Pancreas (tissue), 10 donors: ENCODE measurements around the gene PRKCA. TPM values are rescaled to one million over a fixed set of nuclear protein-coding genes. Genes with fewer than 3 reads are reported as not detected.

Experiments used
- ATAC-seq, 4 donors: fragments of 200-7000 bp; cut with Tn5 transposase; one replicate each; pipeline versions ENCODE4 v1.8.0 to v1.9.1; 2020; ENCODE audit warnings: mild to moderate bottlenecking in 4 of 4, moderate library complexity in 4 of 4
- DNase-seq, 6 donors: peaks; one replicate each; pipeline ENCODE4 v3.0.0-alpha.2; 2020
- FAIRE-seq: peaks from 2 replicates; lab custom pipeline; 2012; peaks lifted over from hg19 to GRCh38; lab: Jason Lieb, UNC
- H3K27ac ChIP-seq, 4 donors: fragments of 200-600 bp; sonication (generic); 1 replicate in 3 of 4; 2 replicates in 1 of 4; pipeline versions ENCODE4 v1.5.0 to v1.8.0; 2020
- H3K27me3 ChIP-seq, 4 donors: fragments of 200-600 bp; one replicate each; pipeline ENCODE4 v1.8.0; 2021
- H3K36me3 ChIP-seq, 3 donors: fragments of 200-600 bp; sonication (generic) in 1 of 3; one replicate each; pipeline versions ENCODE4 v1.5.0 to v1.8.0; 2020 to 2021
- H3K4me1 ChIP-seq, 3 donors: fragments of 200-600 bp; one replicate each; pipeline ENCODE4 v1.8.0; 2021
- H3K4me3 ChIP-seq, 4 donors: fragments of 200-600 bp; sonication (generic) in 2 of 4; one replicate each; pipeline versions ENCODE4 v1.5.0 to v1.8.0; 2020 to 2021
- H3K9me3 ChIP-seq, 4 donors: fragments of 200-600 bp; one replicate each; pipeline ENCODE4 v1.8.0; 2021
- WGBS, 2 donors: extraction: QIAGEN DNeasy Blood & Tissue Kit; methylation state at CpG; one replicate each; pipeline ENCODE4 v1.1.7; 2013; 5-methylcytosine and 5-hydroxymethylcytosine counted together
- intact Hi-C, 3 donors: fragments of 100-400 bp; cut with DNase I; formaldehyde crosslinking; loops; one replicate each; pipeline versions ENCODE4 v1.11.1 to v1.14.2; 2022
- polyA plus RNA-seq, 2 donors: library from polyadenylated mRNA; stranded (reverse); fragments of 200-250 nt; gene quantifications; one replicate each; pipeline ENCODE4 v1.2.3, GENCODE V29; 2013
- total RNA-seq, 6 donors: library from RNA; stranded (reverse); fragmentation: NEBNext Ultra II Directional in 4 of 6; extraction: Animal tissue kit (Norgen Biotek cat#: 25700) in 4 of 6; gene quantifications; one replicate each; pipeline versions ENCODE4 v1.2.1 to v1.2.4, GENCODE V29; 2021 to 2023
- TF ChIP-seq, protein P1 (sequence below), 4 donors: fragments of 200-600 bp; sonication (generic) in 3 of 4; IDR thresholded peaks; one replicate each; pipeline versions ENCODE4 v1.5.0 to v1.8.0; 2021; ENCODE audit warnings: antibody characterized with exemption in 4 of 4
- donor health status: healthy with polysubstance abuse.
- donor health status: DM: no; HTN: no; CAD: no; lungs with moderate emphysema.
- donor health status: DM: no; HTN: no; CAD: no.
- donor health status: control.
- donor health status: control.
- donor health status: Bipolar disorder and iron deficiency.
- donor health status: DM: yes; HTN: yes; CAD: no.
- donor health status: DM: no; HTN: no; CAD: no.
- donor health status: DM: no; HTN: no; CAD: no.
- donor health status: DM: yes; HTN: yes; CAD: no.

Gene PRKCA
- total and polyA plus RNA-seq, 8 donors = 3.5 to 22.3 (median 10.2) TPM

DNA sequence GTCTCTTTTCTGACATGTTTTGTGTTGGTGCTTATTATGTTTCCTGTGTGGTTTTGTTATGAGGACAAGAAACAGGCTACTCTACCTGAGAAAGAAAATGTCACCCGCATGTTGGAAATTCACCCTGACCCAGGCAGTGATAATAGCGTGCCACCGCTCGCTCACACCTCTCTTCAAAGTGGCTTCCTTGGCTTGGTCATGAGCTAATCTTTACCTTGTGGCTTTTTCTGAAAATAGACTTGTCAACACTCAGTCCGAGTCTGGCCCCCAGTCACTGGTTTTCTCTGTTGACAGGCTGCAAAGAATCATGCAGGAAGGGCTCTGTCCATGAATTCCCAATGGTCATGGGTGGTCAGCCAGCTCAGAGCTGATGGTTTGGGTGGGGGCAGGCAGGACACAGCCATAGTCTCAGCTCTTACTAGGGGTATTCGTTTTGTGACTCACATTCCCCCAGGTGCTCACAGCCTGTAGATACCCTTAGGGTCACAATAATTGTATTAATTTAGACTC lies 411.2 kb downstream of the PRKCA start:
- H3K27me3 ChIP-seq = no peaks in the 10 kb centered on the region
- H3K4me1 ChIP-seq = peaks cover 6 to 11% (median 10%) of the 10 kb centered on the region in 3 donors
- intact Hi-C loops = loop anchor here in 1 of 3 donors (5.0 kb wide), 1 partner anchor 194 kb away; no protein-coding TSS in a partner anchor
- ATAC-seq (no peak), DNase-seq (no peak), FAIRE-seq (no peak)
- no peaks in the 10 kb centered on the region for H3K9me3 ChIP-seq
- H3K36me3 ChIP-seq = no peaks in the 10 kb centered on the region
- TF ChIP-seq, protein P1, sequence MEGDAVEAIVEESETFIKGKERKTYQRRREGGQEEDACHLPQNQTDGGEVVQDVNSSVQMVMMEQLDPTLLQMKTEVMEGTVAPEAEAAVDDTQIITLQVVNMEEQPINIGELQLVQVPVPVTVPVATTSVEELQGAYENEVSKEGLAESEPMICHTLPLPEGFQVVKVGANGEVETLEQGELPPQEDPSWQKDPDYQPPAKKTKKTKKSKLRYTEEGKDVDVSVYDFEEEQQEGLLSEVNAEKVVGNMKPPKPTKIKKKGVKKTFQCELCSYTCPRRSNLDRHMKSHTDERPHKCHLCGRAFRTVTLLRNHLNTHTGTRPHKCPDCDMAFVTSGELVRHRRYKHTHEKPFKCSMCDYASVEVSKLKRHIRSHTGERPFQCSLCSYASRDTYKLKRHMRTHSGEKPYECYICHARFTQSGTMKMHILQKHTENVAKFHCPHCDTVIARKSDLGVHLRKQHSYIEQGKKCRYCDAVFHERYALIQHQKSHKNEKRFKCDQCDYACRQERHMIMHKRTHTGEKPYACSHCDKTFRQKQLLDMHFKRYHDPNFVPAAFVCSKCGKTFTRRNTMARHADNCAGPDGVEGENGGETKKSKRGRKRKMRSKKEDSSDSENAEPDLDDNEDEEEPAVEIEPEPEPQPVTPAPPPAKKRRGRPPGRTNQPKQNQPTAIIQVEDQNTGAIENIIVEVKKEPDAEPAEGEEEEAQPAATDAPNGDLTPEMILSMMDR (IDR thresholded peaks at IDR 0.05) = no peak
- whole genome bisulfite sequencing, 2 donors = 61 to 66% methylated on average over 6 of the region's 6 CpGs
- no peak overlapping the region for H3K27ac ChIP-seq
- H3K4me3 ChIP-seq = no peak overlapping the region

- ATAC-seq = no peak
- DNase-seq = peak in 1 of 6 donors; percentile 30
- Histone ChIP-seq H3K36me3 (no peaks in the 10 kb centered on the region), H3K4me1 (peaks cover 6 to 11% (median 10%) of the 10 kb centered on the region in 3 donors), H3K27ac (no peak overlapping the region), H3K4me3 (no peak overlapping the region), H3K9me3 (no peaks in the 10 kb centered on the region), H3K27me3 (no peaks in the 10 kb centered on the region)
- intact Hi-C loops = loop anchor here in 2 of 3 donors (5.0 kb wide), 1 partner anchor 193 kb away; no protein-coding TSS in a partner anchor
- no peak for FAIRE-seq
- TF ChIP-seq, protein P1 (IDR thresholded peaks at IDR 0.05) = no peak
- 81 to 86% methylated on average over 16 to 17 of the region's 17 CpGs for WGBS, 2 donors
Measured at GRCh38 chr17:66714046-66715023, 411.9 kb downstream of the PRKCA start.

DNA sequence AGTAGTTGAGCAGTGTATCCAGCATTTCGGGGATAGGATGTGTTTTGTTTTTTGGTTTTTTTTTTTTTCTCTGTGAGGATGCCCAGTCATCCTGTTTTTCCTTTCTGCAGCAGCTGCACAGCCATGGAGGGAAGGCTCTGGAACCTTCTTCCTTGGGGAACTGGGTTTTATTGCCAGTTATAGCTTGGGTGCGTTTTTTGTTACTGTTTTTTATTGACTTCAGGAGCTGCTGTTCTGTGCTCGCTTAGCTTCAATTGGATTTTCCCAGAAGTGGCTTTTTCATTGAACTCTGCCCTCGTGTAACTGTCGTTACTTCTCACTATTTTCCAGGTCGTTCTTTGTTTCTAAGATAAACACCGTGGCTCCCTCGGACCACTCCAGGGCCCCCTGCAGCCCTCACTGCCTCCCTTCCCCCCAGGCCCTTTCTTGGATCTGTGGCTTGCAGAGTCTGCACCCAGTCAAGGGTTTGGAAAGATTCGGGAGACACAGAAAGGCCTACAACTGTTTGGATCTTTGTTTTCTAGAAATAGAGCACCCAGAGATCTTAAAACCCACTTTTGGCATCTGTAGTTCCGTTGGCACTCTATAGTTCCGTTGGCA lies 412.8 kb downstream of the PRKCA start:
- Histone ChIP-seq H3K9me3 (no peaks in the 10 kb centered on the region), H3K27ac (no peak overlapping the region), H3K36me3 (no peaks in the 10 kb centered on the region), H3K4me3 (no peak overlapping the region), H3K27me3 (no peaks in the 10 kb centered on the region), H3K4me1 (peaks cover 6 to 11% (median 10%) of the 10 kb centered on the region in 3 donors)
- DNase-seq (no peak), ATAC-seq (no peak), FAIRE-seq (no peak)
- TF ChIP-seq, protein P1 (IDR thresholded peaks at IDR 0.05) = no peak
- WGBS, 2 donors = 50 to 60% methylated on average over 11 of the region's 11 CpGs
- intact Hi-C loops = loop anchor here in 1 of 3 donors (5.0 kb wide), 1 partner anchor 192 kb away; no protein-coding TSS in a partner anchor

GRCh38 chr17:66715745-66716156 lies 413.3 kb downstream of the PRKCA start:
- intact Hi-C loops = loop anchor here in 1 of 3 donors (5.0 kb wide), 1 partner anchor 192 kb away; no protein-coding TSS in a partner anchor
- no peaks in the 10 kb centered on the region for H3K36me3 ChIP-seq
- peak; percentile 35 to 58 (median 54) for ATAC-seq
- H3K4me1 ChIP-seq = peaks cover 6 to 11% (median 10%) of the 10 kb centered on the region in 3 donors
- H3K9me3 ChIP-seq = no peaks in the 10 kb centered on the region
- TF ChIP-seq, protein P1 (IDR thresholded peaks at IDR 0.05) = peak; percentile 34 to 70 (median 56)
- WGBS, 2 donors = 34 to 37% methylated on average over 3 of the region's 3 CpGs
- FAIRE-seq = peak; percentile 13
- DNase-seq = peak in 1 of 6 donors; percentile 28
- no peak overlapping the region for H3K27ac ChIP-seq
- no peaks in the 10 kb centered on the region for H3K27me3 ChIP-seq
- H3K4me3 ChIP-seq = no peak overlapping the region
